Stimulated activated CD8-positive, alpha-beta memory T cell treated with anti-CD3 and anti-CD28 coated beads, Interleukin-2, amount 100 ng/mL, for 1 hour (primary cell): ENCODE data around the gene DGCR8.

Experiments used
- DNase-seq, 2 donors: peaks; one replicate each; pipeline ENCODE4 v3.0.0-alpha.2; 2020; ENCODE audit warnings: low read depth in 2 of 2

Gene DGCR8

DNA sequence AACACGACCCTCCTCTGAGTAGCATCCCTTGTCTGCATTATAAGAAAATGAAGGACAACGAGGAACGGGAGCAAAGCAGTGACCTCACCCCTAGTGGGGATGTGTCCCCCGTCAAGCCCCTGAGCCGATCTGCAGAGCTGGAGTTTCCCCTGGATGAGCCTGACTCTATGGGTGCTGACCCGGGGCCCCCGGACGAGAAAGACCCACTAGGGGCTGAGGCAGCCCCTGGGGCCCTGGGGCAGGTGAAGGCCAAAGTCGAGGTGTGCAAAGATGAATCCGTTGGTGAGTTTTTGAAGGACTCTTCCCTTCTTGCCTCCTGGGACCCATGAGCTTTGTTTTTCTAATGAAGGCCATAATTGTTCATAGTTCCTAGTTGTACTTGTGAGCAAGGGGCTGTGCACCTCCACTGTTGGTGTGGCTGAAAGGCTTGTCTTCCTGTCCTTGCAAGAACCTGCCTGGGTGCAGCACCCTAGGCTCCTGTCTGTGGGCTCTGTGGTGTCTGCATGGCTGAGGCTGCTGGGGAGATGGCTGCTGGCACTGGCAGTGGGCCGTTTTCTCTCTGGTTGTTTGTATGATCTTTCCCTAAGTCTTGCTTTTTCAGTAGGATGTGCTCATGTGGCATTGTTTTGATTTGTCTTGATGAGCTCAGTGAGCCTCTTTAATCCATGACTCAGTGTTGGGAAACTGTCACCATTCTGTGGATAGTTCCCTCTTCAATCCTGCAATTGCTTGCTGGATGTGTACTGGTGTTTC is 10.1 kb downstream of the DGCR8 start:
- DNase-seq: no peak

DNA sequence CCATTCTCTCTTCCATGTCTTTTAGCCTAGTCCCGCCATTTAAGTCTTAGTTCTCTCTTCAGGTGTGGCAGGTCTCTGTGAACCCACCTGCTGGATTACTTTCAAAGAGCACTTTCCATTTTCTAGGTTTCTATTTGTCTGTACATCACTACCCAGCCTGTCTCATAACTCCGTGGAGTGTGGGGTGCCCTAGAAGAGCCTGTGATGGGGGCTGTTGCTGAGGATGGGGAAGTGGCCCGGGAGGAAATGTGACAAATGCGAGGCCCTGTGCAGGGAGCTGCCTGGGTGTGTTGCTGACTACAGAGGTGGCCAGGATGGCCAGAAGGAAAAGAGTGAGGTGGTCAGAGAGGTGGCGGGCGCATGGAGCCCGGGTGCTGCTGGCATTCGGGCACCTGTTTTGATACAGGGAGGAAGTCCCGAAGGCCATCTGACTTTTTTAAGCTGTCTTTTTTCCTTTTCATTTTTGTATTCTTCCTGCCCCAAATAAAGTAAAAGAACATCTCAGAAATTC is 10.7 kb downstream of the DGCR8 start:
- no peak for DNase-seq

DNA sequence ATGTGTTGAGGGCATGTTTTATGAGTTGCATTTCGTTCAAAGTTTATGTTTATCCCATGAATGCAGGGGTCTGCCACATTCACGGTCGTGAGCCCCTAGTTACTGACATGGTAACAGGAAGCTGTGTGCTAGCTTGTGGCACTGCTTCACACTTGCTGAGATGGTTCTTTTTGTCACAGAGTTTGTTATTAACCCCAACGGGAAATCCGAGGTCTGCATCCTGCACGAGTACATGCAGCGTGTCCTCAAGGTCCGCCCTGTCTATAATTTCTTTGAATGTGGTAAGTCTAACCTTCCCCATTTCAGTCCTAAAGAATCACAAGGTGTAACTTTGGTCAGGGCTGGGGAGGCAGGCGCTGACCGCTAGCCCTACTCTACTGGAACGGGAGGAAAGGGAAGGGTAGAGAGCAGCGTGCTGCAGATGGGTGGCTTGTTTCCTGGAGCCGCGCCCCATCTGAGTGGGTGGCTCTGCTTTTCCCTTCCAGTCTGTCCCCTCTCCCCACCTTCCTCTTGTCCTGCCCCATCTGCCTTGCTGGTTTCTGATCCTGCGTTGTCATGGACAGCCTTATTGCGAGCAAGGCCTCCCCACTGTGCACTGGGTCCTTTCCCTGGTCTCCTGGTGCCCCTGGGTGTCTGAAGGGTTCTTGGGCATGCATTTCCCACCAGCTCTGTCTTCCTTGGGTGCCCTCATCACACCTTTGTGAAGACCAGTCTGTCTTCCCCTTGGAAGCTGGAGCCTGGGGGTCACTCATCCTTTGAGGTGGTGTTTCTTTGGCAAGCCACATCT is 11.8 kb downstream of the DGCR8 start:
- DNase-seq: no peak

DNA sequence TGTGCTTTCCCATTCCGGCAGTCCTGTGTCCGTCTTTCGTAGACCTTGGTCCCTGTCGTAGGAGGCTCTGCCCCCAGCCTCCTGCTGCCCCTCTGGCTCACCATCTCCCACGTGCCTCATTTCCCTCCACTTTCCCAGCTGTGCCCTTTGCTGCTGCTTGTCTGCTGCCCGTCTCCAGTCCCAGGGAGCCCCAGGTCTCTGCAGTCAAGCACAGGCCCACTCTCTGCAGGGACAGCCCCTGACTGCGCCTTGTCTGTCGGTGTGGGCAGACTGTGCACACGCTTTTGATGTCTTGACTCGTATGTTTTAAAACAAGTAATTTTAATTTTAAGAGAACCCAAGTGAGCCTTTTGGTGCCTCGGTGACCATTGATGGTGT is 12.4 kb downstream of the DGCR8 start:
- DNase-seq: no peak

DNA sequence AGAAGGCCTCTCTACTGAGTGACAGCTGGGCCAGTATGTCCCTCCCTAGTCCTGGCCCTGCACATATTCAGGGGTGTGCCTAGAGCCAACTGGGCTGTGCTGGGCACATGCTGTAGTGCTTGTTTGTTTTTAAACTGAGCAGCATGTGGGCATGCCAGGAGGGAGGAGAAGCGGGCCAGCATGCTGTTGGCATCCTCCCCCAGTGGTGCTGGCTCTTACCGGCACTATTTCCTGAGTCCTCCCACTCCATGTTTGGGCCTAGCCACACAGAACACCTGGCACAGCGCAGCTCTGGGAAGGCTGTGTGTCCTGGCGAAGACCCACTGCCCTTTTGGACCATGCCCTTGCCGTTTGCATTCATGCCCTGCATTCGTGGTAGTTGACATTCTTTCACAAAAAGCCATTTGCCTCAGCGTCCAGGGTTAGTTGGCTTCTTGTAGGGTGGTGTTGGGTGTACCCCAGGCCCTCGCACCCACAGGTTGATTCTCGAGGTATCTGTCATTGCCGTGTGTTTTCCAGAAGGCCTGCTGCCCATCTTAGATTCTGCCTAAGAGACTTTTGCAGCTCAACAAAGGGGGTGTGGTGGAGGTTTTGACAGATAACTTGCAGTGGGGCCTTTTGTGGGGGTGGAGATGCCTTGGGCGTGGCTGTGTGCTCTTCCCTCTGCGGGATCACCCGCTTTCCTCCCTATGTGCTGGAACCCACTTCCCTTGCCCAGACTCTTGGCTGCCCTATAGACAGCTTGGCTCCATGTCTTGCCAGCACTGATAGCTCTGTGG is 13.6 kb downstream of the DGCR8 start:
- DNase-seq: no peak

DNA sequence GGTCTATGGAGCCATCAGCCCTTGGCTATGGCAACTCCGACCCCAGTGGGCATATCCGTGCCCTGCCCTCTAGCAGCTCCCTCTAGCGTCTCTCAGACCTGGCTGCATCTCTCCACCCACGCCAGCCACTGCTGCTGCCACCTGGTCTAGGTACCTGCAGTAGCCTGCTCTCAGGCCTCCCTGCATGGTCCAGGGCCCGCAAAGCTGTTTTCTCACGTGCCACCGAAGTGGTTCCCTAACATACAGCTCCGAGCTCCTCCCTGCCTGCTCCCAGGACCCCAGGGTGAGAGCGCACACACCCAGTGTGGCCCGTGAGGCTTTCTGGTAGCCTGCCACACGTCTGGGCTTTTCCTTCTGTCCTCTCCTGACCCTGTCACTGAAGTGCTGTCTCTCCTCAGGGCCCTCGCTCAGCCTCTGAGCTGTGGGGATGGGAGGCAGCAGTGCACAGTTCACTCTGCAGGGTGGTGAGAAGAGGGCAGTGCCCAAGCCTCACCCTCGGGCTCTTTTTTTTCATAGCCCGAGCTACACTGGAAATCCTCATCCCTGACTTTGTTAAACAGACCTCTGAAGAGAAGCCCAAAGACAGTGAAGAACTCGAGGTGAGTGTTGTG is 14.3 kb downstream of the DGCR8 start:
- no peak for DNase-seq

DNA sequence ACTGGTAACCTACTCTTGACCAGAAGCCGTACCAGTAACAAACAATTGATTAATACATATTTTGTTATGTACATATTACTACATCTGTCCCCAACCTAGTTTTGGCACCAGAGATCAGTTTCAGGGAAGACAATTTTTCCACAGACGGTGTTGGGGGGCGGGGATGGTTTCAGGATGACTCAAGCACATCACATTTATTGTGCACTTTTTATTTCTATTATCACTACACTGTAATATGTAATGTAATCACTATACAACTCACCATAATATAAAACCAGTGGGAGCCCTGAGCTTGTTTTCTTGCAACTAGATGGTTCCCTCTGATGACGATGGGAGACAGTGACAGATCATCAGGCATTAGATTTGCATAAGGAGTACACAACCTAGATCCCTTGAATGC is 15.5 kb downstream of the DGCR8 start:
- no peak for DNase-seq

DNA sequence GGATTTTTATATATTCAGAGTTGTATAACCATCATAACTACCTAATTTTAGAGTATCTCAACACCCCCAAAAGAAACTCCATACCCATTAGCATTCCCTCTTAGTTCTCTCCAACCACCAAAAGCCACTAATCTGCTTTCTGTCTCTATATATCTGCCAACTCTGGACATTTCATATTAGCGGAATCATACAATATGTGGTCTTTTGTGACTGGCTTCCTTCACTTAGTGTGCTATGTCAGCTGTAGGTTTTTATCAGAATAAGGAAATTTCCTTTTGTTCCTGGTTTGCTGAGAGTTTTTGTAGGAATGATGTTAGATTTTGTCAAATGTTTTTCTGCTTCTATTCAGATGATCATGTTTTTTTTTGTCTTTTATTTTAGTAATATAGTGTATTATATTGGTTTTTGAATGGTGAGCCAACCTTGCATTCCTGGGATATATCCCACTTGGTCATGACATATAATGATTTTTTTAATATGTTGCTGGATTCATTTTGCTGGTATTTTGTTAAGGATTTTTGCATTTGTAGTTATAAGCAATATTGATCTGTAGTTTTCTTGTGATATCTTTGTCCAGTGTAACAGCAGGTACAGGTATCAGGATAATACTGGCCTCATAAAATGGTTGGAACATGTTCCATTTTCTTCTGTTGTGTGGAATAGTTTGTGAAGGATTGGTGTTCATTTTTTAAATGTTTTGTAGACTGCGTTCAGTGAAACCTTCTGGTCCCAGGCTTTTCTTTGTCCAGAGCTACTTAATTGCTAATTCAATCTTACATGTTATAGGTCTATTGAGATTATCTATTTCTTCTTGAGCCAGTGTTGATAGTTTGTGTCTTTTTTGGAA is 16.8 kb downstream of the DGCR8 start:
- no peak for DNase-seq

DNA sequence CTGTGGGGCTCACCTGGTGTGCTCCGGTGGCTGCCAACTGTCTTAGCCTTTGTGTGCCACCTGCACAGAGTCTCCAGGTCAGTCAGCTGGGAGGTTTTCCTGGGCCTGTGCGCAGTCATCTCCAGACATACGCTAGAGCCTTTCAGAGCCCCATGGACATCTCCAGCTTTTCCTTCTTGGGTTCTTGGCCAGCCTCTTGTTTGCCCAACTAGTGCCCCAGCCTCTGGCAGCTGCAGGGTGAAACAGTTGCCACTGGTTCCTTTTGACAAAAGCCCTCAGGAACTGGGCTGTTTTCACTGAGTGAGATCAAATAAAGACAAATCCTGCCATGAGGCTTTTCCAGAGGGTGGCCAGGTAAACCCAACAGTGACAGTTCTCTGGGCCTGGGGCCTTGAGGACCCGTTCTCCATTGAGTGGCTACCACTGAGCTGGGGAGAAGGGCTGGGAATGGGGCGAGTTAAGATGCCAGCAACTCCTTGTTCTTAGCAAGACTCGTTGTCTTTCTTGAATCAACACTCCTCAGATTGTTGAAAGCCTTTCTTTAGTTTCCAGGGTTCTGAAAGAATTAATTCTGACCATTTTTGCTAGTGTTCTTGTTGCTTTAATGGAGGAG is 19.2 kb downstream of the DGCR8 start:
- DNase-seq: no peak

DNA sequence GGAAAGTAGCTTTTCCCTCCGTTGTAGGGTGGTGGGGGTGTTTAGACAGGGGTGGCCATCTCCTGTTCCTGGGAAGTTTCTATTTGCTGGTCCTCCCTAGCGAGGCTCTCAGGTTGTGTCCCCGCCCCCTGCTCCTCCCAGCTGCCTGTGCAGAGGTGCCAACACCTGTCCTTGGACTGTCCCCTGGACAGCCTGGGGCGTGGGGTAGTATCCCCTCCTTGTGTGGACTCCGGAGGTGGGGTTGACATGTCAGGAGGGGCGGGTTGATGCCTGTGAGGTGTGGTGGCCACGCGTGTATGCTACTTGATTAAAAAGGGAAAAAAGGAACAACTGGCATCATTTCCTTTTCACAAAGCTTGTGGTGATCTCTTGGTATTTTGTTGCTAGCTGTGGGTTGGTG is 21.6 kb downstream of the DGCR8 start:
- DNase-seq: no peak

DNA sequence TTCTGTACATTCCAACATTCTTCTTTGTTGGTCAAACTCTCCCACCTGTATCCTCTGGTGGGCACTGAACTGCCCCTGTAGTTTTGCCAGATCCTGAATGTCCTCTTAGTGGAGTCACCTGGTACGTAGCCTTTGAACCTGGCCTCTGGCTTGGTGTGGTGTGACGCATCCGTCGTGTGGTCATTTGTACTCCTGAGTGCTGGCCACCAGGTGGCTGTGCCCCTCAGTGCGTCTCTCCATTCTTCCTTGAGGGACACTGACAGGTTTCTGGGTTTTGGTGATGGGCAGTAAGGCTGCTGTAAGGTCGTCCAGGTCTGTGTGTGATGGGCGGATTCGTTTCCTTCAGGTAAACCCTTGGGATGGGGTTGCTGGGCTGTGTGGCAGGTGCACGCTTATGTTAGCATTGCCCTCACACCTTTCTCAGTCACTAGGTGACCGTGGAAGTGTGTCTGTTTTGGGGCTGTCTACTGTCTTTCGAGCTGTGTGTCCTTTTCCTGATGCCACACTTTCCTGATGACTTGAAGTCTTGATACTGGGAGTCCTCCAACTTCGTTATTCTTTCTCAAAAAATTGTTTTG is 22.3 kb downstream of the DGCR8 start:
- no peak for DNase-seq

DNA sequence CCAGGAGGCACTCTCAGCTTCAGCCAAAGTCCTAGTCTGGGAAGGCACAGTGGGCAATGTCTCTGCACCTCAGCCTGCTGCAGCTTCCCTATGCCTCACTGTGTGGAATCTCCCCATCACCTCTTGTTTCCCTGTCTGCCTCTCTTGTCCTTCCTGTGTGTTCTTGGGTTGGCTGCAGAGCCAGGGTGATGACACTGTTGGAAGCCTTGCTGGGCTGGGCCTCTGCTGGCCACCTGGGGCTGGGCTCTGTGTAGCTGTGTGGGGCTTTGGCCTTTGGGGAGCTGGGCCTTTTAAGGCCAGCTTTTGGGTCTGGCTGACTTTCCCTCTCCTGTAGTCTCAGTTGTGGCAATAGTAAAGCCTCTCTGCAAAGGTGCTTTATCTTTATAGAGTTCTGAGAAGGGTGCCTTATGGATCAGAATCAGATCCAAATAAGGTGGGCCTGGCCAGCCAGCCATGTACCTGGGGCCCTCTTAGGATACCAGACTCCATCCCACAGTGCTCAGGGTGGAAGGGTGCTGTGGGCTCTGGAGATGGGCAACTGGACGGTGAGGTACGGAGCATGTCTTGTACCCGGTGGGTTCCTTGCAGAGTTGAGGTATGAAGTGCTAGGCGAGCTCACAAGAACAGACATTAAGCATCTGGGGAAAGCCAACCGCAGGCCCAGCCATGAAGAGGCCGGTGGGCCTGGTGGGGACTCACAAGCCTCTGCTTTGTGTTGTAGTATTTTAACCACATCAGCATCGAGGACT is 25.6 kb downstream of the DGCR8 start:
- DNase-seq: no peak

DNA sequence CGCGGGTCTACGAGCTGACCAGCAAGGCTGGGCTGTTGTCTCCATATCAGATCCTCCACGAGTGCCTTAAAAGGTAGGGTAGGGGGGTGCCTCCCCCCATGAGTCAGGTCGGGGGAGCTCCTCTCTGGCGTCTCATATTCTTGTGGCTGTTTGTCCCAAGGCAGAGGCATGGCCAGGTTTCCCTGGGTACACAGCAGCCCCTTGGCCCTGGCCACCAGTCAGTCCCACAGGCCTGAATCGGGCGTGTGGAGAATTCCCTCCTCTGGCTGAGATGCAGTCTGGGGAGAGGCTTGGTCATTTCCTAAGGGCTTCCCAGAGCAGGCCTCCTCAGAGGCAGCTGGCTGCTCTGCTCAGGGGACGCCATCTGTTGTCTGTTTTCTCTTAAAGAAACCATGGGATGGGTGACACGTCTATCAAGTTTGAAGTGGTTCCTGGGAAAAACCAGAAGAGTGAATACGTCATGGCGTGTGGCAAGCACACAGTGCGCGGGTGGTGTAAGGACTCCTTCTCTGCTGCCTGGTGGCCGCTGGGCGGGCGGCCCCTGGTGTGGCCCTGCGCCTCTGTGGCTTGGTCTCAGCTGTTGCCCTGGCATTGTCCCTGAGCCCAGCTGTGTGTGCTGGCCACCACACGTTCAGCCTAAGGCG is 26.3 kb downstream of the DGCR8 start:
- no peak for DNase-seq

DNA sequence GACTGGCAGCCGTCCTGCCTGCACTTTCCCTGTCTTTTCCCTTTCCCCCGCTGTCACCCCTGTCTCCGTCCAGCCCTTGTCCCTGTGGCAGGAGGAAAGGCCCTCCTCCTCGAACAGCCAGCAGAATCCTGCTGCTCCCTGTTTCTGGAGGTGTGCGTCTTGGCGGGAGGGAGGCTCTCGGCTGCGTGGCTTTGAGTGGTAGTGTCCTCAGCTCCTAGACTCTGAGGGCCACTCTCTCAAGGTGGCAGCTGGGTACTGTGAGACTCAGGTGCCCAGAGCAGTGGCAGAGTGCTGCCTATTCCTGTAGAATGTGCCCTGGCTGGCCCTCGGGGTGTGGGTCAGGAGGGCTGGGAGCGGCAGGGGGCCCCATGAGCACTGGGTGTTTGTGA is 26.8 kb downstream of the DGCR8 start:
- DNase-seq: no peak

DNA sequence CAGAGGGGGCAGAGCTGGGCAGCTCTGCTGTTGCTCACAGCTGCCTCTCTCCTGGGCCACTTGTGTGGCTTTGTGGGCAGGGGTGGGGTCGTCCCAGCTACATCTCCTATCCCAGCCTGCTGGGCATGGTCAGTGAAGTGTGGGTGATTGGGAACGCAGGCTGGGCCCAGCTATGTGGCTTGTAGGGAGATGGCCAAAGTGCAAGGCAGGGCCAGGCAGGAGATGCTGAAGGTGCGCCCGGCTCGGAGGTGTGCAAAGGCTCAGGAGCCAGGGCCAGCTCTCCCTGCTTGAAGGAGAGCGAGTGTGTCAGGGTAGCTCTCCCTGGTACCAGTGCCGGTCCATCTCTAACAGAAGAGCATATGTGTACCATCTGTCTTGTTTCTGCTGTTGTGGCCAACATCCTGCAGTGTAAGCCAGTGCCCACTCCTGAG is 27.4 kb downstream of the DGCR8 start:
- no peak for DNase-seq

DNA sequence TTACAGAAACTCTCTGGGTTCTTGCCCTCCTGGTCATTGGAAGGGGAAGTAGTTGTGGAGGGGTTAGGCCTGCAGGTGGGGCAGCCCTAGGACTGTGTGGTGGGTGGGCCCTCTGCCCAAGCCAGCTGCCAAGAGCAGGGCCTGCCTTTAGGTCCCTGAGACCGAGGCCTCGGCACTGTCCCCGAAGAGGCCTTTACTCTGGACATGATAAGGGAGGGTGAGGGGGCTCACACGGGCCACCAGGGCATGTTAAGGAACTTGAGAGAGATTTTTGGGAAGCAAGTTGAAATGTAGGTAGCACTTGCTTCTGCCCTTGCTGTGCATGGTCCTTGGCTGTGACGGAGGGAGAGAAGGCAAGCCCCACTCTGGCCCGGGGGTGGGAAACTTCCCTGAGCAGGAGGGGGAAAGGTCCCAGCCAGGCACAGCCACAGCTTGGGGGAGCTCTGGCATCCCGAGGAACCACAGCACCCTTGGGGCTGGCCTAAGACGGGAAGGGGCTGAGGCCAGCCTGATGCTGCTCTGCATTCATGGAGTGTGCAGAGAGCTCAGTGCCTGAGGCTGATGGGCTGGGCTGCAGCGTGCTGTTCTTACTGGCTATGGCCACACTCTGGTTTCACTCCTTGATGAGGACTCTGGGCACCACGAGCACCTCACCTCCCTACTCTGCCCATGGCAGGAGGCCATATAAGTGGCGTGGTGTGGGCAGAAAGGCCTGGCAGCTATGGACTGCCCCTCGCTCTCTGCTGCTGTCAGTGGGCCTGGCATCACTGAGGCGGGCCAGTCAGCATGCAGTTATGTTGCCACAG is 28.1 kb downstream of the DGCR8 start:
- DNase-seq: no peak

DNA sequence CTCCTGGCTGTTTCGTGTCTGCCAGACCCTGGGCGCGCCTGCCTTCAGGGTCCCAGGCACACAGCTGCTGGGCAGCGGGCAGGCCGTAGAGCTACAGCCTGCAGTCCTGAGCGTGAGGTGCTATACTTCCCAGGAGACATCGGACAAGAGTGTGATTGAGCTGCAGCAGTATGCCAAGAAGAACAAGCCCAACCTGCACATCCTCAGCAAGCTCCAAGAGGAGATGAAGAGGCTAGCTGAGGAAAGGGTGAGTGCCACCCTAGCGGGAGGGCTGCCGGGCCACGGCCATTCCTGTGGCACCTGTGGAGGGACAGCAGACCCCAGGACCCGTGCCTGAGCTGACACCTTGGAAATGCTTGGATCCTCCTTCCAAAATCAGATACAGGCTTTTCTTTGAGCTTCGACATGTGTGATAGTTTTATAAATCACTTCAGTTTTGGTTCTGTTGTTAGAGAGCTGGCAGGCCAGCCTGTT is 28.8 kb downstream of the DGCR8 start:
- DNase-seq: no peak
